ENCODE results near the gene LPIN1.

LPIN1 gene

DNA sequence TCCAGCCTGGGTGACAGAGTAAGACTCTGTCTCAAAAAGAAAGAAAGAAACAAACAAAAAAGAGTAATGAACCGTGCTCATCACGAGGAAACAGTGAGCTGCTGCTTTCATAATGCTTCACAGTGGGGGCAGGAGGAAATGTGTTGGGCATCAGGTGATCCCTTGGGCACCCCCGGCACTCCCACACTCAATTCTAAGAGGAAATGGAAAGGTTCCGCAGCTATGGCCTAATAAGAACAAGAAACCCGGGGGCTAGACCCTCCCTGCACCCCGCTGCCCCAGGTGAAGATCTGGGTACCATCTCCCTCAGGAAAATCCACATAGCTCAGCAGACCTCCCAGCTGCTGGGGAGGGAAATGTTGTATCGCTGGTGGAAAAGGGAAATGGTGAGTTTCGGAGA lies 118.9 kb downstream of the LPIN1 start:
- no peak for TF ChIP-seq ZFX (IDR thresholded peaks at IDR 0.05)
- TF ChIP-seq, protein P1, sequence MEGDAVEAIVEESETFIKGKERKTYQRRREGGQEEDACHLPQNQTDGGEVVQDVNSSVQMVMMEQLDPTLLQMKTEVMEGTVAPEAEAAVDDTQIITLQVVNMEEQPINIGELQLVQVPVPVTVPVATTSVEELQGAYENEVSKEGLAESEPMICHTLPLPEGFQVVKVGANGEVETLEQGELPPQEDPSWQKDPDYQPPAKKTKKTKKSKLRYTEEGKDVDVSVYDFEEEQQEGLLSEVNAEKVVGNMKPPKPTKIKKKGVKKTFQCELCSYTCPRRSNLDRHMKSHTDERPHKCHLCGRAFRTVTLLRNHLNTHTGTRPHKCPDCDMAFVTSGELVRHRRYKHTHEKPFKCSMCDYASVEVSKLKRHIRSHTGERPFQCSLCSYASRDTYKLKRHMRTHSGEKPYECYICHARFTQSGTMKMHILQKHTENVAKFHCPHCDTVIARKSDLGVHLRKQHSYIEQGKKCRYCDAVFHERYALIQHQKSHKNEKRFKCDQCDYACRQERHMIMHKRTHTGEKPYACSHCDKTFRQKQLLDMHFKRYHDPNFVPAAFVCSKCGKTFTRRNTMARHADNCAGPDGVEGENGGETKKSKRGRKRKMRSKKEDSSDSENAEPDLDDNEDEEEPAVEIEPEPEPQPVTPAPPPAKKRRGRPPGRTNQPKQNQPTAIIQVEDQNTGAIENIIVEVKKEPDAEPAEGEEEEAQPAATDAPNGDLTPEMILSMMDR (conservative IDR thresholded peaks at IDR 0.05), result no peak
- H3K27ac ChIP-seq, result no peak overlapping the region

DNA sequence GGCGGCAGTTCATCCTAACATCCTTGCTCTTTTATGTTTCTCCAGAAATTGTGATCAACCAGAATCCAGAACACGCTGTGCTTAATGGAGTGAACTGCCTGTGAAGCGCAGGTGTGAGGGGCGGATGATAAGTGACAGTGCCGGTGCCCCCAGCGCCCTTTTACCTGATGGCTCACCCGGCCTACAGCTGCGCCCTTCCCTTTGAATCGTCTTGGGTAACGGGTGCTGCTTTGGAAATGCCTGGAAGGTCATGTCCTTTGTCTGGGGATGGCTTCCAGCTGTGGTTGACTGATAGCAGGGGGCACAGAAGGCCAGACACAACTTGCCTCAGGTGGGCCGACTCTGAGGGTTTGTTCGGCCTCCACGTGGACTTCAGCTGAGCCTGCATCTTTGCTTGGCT lies 119.4 kb downstream of the LPIN1 start:
- no peak overlapping the region for H3K27ac ChIP-seq
- TF ChIP-seq ZFX (IDR thresholded peaks at IDR 0.05), result no peak
- TF ChIP-seq, protein P1 (conservative IDR thresholded peaks at IDR 0.05), result no peak

DNA sequence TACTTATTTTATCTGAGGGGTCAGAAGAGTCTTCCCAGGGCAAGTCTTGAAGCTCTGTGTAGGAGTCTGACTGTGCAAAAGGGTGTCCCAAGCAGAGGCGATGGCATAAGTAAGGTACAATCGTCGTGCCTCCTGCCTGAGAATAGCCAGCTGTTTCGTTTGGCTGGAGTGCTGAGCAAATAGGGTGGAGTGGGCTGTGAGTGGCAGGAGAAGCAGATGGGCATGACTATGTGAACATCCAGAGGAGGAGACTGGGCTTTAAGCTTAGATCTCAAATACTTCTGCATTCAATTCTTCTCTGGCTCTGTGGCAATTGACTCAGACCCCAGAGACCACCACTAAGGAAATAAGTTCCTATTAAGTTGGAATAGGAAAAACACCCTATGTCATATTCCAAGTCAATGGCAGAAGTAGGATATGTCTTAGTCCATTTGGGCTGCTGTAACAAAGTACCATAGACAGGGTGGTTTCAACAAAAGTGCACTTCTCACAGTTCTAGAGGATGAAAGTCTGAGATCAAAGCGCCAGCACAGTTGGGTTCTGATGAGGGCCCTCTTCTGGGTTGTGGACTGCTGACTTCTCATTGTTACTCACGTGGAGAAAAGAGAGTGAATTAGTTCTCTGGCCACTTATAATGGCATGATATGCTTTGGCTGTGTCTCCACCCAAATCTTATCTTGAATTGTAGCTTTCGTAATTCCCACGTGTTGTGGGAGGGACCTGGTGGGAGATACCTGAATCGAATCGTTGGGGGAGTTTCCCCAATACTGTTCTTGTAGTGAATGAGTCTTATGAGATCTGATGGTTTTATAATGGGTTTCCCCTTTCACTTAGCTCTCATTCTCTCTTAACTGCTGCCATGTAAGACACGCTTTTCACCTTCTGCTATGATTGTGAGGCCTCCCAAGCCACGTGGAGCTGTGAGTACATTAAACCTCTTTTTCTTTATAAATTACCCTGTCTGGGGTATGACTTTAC lies 120.2 kb downstream of the LPIN1 start:
- TF ChIP-seq, protein P1 (conservative IDR thresholded peaks at IDR 0.05), result no peak
- TF ChIP-seq ZFX (IDR thresholded peaks at IDR 0.05), result no peak
- no peak overlapping the region for H3K27ac ChIP-seq

DNA sequence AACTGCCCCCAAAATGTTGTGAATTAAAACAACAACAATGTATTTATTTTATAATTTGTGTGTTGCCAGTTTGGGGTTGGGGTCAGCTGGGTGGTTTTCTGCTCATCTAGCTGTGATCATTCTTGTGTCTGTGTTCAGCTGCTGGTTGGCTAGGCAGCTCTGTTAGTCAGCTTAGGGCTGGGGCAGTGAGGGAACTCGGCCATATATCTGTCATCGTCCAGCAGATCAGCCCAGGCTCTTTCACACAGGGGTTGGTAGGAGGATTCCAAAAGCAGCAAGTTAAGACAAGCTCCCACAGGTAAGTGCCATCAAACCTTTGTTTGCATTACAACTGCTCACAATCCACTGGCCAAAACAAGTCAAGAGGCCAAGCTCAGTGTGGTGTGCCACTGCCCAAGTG lies 121.5 kb downstream of the LPIN1 start:
- TF ChIP-seq, protein P1 (conservative IDR thresholded peaks at IDR 0.05), result no peak
- no peak for TF ChIP-seq ZFX (IDR thresholded peaks at IDR 0.05)
- no peak overlapping the region; the same call in 1 of the 2 replicates for H3K27ac ChIP-seq

DNA sequence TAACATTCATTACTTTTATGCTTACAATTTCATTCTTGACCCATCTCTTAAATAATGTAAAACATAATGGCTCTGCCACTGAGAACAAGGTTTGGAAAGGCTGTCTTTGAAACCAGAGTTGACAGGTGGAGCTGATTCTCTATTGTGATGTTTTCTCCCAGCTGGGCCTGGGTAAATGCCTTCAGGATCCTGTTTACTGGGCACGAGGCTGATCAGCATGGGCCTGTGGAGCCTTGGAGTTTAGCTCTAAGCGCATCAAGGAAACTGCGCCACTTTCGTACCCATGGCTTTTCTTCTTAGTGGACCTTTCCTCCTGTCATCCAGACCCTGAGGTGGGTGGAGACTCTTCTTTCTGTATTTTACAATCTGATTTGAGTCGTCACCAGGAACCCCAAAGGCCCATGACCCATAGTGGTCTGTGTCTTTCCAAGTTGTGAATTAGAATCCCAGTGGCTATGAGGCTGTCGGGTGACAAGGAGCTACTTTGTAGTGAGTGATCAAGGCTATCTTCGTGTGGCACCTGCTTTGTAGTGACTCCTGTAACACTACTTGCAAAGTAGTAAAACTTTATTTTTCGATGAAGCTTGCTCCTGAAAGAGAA lies 123.1 kb downstream of the LPIN1 start:
- H3K27ac ChIP-seq, result no peak overlapping the region
- TF ChIP-seq ZFX (IDR thresholded peaks at IDR 0.05), result no peak
- TF ChIP-seq, protein P1 (conservative IDR thresholded peaks at IDR 0.05), result no peak

DNA sequence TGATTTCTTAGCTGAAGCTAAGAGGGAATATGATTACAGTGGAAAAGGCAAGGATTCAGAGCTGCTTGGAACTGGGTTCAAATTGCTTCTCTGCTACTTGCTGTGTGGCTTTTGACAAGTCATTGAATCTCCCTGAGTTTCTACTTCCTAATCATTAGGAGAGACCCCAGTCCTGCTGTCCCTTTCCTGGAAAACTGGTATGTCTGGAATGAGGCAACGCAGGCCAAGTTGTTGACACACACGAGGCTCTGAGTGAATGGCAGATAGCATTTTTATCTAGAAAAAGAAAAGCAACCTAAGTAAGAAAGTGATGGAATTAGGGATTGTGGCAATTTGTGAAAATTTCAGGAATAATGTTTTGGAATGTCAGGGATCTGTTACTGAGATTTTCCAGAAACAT lies 123.6 kb downstream of the LPIN1 start:
- TF ChIP-seq ZFX (IDR thresholded peaks at IDR 0.05), result no peak
- TF ChIP-seq, protein P1 (conservative IDR thresholded peaks at IDR 0.05), result no peak
- H3K27ac ChIP-seq, result no peak overlapping the region

DNA sequence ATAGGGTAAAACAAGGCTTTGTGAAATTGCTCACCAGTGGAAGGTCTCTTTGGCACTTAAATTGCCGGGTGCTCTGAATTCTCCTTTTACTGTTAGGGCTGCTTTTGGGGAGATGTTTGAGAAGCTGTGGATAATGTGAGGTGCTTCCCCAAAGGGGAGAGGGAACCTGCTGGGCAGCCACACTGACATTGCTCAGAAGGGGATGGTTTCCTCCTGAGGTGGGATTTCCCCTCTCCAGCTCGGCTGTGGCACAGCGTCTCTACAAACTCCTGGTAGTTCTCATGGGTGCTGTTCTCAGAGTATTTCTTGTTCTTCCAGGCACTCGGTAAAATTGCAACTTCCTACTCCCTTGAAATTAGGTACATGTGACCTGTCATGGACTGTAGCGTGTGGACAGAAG lies 124.2 kb downstream of the LPIN1 start:
- no peak overlapping the region for H3K27ac ChIP-seq
- TF ChIP-seq ZFX (IDR thresholded peaks at IDR 0.05), result no peak
- TF ChIP-seq, protein P1 (conservative IDR thresholded peaks at IDR 0.05), result no peak
